Type B pancreatic cell (in vitro differentiated cells): ENCODE results near the gene FANCG. TPM values are rescaled to one million over a fixed set of nuclear protein-coding genes. Genes with fewer than 3 reads are reported as not detected.
A peak's percentile ranks its signal among the peaks of the same experiment; 100 is the strongest.

Source experiments
- DNase-seq: peaks from one replicate; pipeline ENCODE4 v3.0.0; 2021; ENCODE audit warnings: mixed read lengths; ENCODE audit not compliant: unreplicated experiment; ENCODE audit errors: extremely low spot score
- H3K27ac Mint-ChIP-seq: 2 replicates; pipeline ENCODE4 v1.8.0; 2021; ENCODE audit warnings: mild to moderate bottlenecking, mixed read lengths
- H3K27me3 Mint-ChIP-seq: 2 replicates; pipeline ENCODE4 v1.8.0; 2021; ENCODE audit warnings: mixed read lengths
- H3K36me3 Mint-ChIP-seq: 2 replicates; pipeline ENCODE4 v1.8.0; 2021; ENCODE audit warnings: mixed read lengths
- H3K4me1 Mint-ChIP-seq: one replicate; pipeline ENCODE4 v1.8.0; 2021; ENCODE audit warnings: mixed read lengths; ENCODE audit not compliant: unreplicated experiment
- H3K4me3 Mint-ChIP-seq: 2 replicates; pipeline ENCODE4 v1.8.0; 2021; ENCODE audit warnings: mild to moderate bottlenecking, mixed read lengths
- H3K9me3 Mint-ChIP-seq: 2 replicates; pipeline ENCODE4 v1.8.0; 2021; ENCODE audit warnings: mixed read lengths
- total RNA-seq: library from RNA; stranded (reverse); gene quantifications from 2 replicates; pipeline ENCODE4 v1.2.1, GENCODE V29; 2021; ENCODE audit warnings: low replicate concordance
- TF ChIP-seq, protein P1 (sequence below): fragments of 200-600 bp; sonication (generic); conservative IDR thresholded peaks from 2 replicates; pipeline ENCODE4 v1.5.0; 2021; ENCODE audit warnings: antibody characterized with exemption, mild to moderate bottlenecking

FANCG gene
- total RNA-seq, 1 donor from 2014 or later: 72.6 TPM

DNA sequence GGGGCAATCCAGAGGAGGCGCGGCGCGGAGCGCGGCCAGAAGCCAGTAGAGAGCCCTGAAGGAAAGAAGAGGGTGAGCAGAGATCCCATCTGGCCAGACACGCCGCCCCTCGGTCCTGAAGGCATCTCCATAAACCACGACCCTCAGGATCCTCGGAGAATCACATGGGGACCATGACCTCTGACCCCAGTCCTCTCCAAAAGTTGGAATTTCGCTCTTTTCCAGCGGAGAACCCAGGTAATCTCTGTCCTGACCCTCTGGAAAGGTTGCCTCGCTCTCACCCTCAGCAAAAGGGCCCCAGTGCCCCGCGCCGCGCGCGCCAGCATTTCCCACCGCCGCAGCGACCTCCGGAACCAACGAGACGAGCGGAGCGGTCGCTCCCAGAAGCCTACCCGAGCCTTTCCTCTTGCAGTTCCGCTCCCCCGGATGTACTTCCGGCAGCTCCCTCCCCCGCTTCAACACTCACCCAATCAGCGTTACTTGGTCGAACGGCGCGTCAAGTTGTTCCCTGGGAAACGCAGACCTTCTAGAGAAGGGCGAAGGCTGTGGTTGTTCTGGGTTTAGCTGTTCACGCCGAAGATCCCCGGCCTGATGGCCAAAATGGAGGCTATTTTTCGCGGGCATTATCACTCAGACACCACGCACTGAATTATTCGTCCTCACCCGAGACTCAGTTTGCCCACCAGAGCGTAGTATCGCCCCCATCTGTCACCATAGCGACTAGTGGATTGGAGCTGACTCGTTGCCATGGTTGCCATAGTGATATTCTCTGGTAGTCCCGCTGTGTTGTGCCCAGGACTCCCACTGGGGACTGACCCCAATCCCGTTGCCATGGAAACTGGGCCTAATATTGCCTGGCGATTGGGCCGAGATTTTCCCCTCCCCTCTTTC, 23.3 kb upstream of the FANCG start, which contains the start of gene STOML2:
STOML2 (minus strand) TSS at position 363 of the 891 bp plus-strand sequence; CDS start at position 326, 37 bp downstream.
- Mint-ChIP-seq H3K4me1 (peaks cover 13% of the 10 kb centered on the region), H3K36me3 (peaks cover 20% of the 10 kb centered on the region), H3K9me3 (no peaks in the 10 kb centered on the region), H3K4me3 (peak within 1 kb of the TSS; percentile 94), H3K27ac (peak within 1 kb of the TSS; percentile 96), H3K27me3 (no peaks in the 10 kb centered on the region)
- peak; percentile 93 for DNase-seq
- TF ChIP-seq, protein P1, sequence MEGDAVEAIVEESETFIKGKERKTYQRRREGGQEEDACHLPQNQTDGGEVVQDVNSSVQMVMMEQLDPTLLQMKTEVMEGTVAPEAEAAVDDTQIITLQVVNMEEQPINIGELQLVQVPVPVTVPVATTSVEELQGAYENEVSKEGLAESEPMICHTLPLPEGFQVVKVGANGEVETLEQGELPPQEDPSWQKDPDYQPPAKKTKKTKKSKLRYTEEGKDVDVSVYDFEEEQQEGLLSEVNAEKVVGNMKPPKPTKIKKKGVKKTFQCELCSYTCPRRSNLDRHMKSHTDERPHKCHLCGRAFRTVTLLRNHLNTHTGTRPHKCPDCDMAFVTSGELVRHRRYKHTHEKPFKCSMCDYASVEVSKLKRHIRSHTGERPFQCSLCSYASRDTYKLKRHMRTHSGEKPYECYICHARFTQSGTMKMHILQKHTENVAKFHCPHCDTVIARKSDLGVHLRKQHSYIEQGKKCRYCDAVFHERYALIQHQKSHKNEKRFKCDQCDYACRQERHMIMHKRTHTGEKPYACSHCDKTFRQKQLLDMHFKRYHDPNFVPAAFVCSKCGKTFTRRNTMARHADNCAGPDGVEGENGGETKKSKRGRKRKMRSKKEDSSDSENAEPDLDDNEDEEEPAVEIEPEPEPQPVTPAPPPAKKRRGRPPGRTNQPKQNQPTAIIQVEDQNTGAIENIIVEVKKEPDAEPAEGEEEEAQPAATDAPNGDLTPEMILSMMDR: no peak

DNA sequence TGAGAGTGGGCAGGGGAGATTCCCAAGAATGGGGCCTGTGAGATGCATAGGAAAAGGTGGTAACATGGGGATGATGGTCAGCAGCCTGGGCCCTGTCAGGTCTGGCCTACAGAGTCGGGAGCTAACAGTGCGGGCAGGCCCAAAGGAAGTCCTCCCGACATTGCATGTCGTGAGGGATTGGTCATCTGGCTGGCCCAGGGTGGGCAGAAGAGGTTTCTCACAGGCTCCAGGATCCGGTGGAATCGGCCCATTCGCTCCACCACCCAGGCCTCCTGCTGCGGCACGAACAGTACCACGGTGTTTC, 22.7 kb upstream of the FANCG start:
- DNase-seq: no peak
- peak overlapping the region; percentile 94 for H3K4me3 Mint-ChIP-seq
- peaks cover 20% of the 10 kb centered on the region for H3K36me3 Mint-ChIP-seq
- no peaks in the 10 kb centered on the region for H3K9me3 Mint-ChIP-seq
- no peaks in the 10 kb centered on the region for H3K27me3 Mint-ChIP-seq
- peak overlapping the region; percentile 96 for H3K27ac Mint-ChIP-seq
- H3K4me1 Mint-ChIP-seq: peaks cover 13% of the 10 kb centered on the region
- TF ChIP-seq, protein P1: no peak

DNA sequence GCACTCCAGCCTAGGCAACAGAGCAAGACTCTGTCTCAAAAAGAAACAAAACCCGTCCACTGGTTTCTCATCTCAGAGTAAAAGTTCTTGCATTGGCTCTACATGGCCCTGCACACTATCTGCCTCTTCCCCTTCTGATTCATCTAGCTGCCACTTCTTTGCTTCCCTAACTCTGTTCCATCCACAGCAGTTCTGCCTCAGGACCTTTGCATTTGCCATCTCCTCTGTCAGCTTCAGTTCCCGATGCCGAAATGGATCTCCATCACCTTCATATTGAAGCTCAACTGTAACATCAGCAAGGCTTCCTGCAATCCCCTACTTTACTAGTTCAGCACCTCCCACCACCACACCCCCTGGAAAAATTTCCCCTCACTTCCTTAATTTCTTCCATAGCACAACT, 17.8 kb upstream of the FANCG start:
- H3K4me1 Mint-ChIP-seq: peaks cover 13% of the 10 kb centered on the region
- no peaks in the 10 kb centered on the region for H3K27me3 Mint-ChIP-seq
- H3K9me3 Mint-ChIP-seq: no peaks in the 10 kb centered on the region
- H3K36me3 Mint-ChIP-seq: peaks cover 16% of the 10 kb centered on the region
- TF ChIP-seq, protein P1: no peak
- no peak for DNase-seq
- H3K4me3 Mint-ChIP-seq: peak overlapping the region; percentile 51
- H3K27ac Mint-ChIP-seq: peak overlapping the region; percentile 41

DNA sequence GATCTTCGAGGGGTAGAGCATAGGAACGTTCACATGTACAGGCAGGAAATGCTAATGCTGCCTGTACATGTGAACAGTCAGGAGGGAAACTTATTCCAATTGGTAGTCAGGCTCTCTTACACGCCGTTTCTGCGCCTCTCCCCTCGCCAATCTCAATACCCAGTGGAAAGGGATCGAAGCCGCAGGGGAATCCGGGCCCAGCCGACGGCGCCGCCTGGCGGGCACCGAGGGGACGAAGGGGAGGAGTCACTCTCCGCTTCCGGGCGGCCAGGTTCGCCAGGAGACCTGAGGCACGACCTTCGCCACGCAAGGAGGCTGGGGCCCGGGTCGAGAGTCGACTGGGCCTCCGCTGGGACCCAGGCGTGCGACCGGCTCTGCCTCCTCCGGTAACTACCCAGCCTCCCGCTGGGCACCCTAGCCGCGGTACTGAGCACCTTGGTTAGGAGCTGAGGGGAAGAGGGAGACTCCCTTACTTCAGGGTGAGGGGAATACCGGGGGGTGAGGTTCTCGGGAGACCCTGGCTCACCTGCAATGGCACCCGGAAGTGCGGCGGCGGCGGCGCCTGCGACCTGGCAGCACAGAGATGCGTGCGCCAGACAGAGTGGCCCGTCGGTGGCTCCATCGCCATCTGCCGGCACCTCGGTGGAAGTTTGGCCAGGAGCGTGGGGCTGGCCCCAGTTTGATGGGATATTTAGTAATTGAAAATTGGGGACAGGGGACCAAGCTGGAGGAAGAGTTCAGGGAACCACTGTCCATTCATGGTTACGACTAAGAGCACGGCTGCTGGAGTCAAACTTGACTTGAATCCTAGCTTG, 16.5 kb upstream of the FANCG start, which contains the start of gene PIGO:
PIGO (minus strand) TSS at position 557 of the 815 bp plus-strand sequence. CDS start 1,026 bp downstream, outside the sequence.
- peak; percentile 92 for DNase-seq
- Mint-ChIP-seq H3K9me3 (no peaks in the 10 kb centered on the region), H3K27me3 (no peaks in the 10 kb centered on the region), H3K4me3 (peak within 1 kb of the TSS; percentile 89), H3K27ac (peak within 1 kb of the TSS; percentile 86), H3K4me1 (peaks cover 13% of the 10 kb centered on the region), H3K36me3 (peaks cover 15% of the 10 kb centered on the region)
- TF ChIP-seq, protein P1: peak; percentile 82

DNA sequence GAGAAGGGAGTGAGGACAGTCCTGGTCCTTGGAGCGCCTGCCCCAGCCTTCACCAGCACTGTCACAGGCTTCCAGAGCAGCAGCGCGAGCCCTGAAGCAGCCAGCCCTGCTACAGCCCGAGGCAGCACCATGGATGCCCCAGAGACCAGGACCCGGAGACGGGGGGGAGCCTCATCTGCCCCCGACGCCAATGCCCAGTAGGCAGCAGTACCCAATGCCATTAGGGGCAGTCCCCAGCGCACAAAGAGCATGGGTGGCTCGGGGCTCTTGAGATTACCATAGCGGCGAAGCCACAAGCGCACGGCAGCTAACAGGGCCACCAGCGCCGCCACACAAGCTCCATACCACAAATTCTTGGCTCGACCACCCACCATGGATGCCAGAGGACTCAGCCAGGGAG, 11.8 kb upstream of the FANCG start:
- Mint-ChIP-seq H3K27ac (no peak overlapping the region), H3K4me1 (peaks cover 11% of the 10 kb centered on the region), H3K36me3 (peaks cover 11% of the 10 kb centered on the region), H3K9me3 (no peaks in the 10 kb centered on the region), H3K27me3 (no peaks in the 10 kb centered on the region), H3K4me3 (no peak overlapping the region)
- DNase-seq: no peak
- TF ChIP-seq, protein P1: no peak
